HEK293 (cell line): ENCODE data around the gene SUMO3.

Experiments used
- CTCF ChIA-PET: fragments of 350-600 bp; formaldehyde crosslinking; extraction: SDS; loops from one replicate; lab custom pipeline; 2021; ENCODE audit warnings: antibody characterized with exemption; lab: Yijun Ruan, JAX
- POLR2A ChIA-PET: fragments of 300-600 bp; formaldehyde crosslinking; extraction: SDS; loops from one replicate; lab custom pipeline; 2020; ENCODE audit warnings: antibody characterized with exemption, inconsistent platforms; lab: Yijun Ruan, JAX
- H3K27ac ChIP-seq: fragments of 200-500 bp; sonication (Bioruptor generic); 2 replicates; pipeline ENCODE4 v1.5.1; 2014; ENCODE audit warnings: low read depth, low read length, control low read depth, inconsistent platforms; ENCODE audit errors: extremely low read depth
- H3K36me3 ChIP-seq, 2 experiments: fragments of 200-500 bp in 1 of 2; sonication (Bioruptor generic) in 1 of 2; 1 replicate in 1 of 2; 2 replicates in 1 of 2; pipeline ENCODE4 v1.5.1; 2014 to 2017; ENCODE audit warnings: inconsistent platforms in 2 of 2, low read length in 2 of 2; ENCODE audit not compliant: control insufficient read depth in 2 of 2, insufficient read depth in 1 of 2
- H3K4me1 ChIP-seq: fragments of 200-500 bp; sonication (Bioruptor generic); 2 replicates; pipeline ENCODE4 v1.5.1; 2014; ENCODE audit warnings: mild to moderate bottlenecking, low read length, inconsistent platforms; ENCODE audit not compliant: control insufficient read depth, insufficient read depth
- H3K4me3 ChIP-seq: 2 replicates; pipeline ENCODE4 v1.5.1; 2011; ENCODE audit warnings: low read depth, mild to moderate bottlenecking, control low read depth, low read length, moderate library complexity
- H3K9me3 ChIP-seq: fragments of 200-500 bp; sonication (Bioruptor generic); 2 replicates; pipeline ENCODE4 v1.5.1; 2014; ENCODE audit warnings: low read depth, low read length, inconsistent platforms; ENCODE audit not compliant: control insufficient read depth, insufficient read depth
- AEBP2 ChIP-seq: fragments of 450-650 bp; formaldehyde crosslinking; IDR thresholded peaks from 2 replicates; pipeline ENCODE4 v1.5.1; 2016; ENCODE audit warnings: missing biosample characterization, missing genetic modification characterization, borderline replicate concordance
- CTCF ChIP-seq: fragments of 450-650 bp; formaldehyde crosslinking; IDR thresholded peaks from 2 replicates; pipeline ENCODE4 v1.5.1; 2016; ENCODE audit warnings: missing biosample characterization, missing genetic modification characterization
- GFI1B ChIP-seq: fragments of 450-650 bp; formaldehyde crosslinking; IDR thresholded peaks from 2 replicates; pipeline ENCODE4 v1.5.1; 2016; ENCODE audit warnings: missing biosample characterization, missing genetic modification characterization
- KLF1 ChIP-seq: fragments of 450-650 bp; formaldehyde crosslinking; IDR thresholded peaks from 2 replicates; pipeline ENCODE4 v1.5.1; 2016; ENCODE audit warnings: missing biosample characterization, missing genetic modification characterization
- KLF7 ChIP-seq: fragments of 450-650 bp; formaldehyde crosslinking; IDR thresholded peaks from 2 replicates; pipeline ENCODE4 v1.5.1; 2016; ENCODE audit warnings: missing biosample characterization, missing genetic modification characterization, borderline replicate concordance
- MEIS1 ChIP-seq: sonication (generic); formaldehyde crosslinking; IDR thresholded peaks from 2 replicates; pipeline ENCODE4 v1.8.1; 2022; ENCODE audit warnings: missing genetic modification reagents, mild to moderate bottlenecking, borderline replicate concordance
- MZF1 ChIP-seq: fragments of 450-650 bp; formaldehyde crosslinking; IDR thresholded peaks from 2 replicates; pipeline ENCODE4 v1.5.1; 2017; ENCODE audit warnings: missing biosample characterization, missing genetic modification characterization, borderline replicate concordance
- PRDM10 ChIP-seq: fragments of 450-650 bp; formaldehyde crosslinking; IDR thresholded peaks from 2 replicates; pipeline ENCODE4 v1.5.1; 2016; ENCODE audit warnings: missing biosample characterization, missing genetic modification characterization
- SETDB1 ChIP-seq: IDR thresholded peaks from one replicate; pipeline ENCODE4 v1.6.1; 2017; ENCODE audit warnings: mild to moderate bottlenecking, low read length, moderate library complexity, mixed read lengths; ENCODE audit not compliant: insufficient read length
- YY2 ChIP-seq: fragments of 450-650 bp; formaldehyde crosslinking; IDR thresholded peaks from 2 replicates; pipeline ENCODE4 v1.5.1; 2016; ENCODE audit warnings: missing biosample characterization, missing genetic modification characterization
- ZFHX2 ChIP-seq: fragments of 450-650 bp; formaldehyde crosslinking; conservative IDR thresholded peaks from 2 replicates; pipeline ENCODE4 v1.5.1; 2016; ENCODE audit warnings: missing biosample characterization, missing genetic modification characterization
- ZNF112 ChIP-seq: fragments of 450-650 bp; formaldehyde crosslinking; IDR thresholded peaks from 2 replicates; pipeline ENCODE4 v1.5.0; 2017; ENCODE audit warnings: missing biosample characterization, missing genetic modification characterization
- ZNF155 ChIP-seq: fragments of 450-650 bp; formaldehyde crosslinking; IDR thresholded peaks from 2 replicates; pipeline ENCODE4 v1.5.1; 2016; ENCODE audit warnings: missing biosample characterization, missing genetic modification characterization
- ZNF184 ChIP-seq: fragments of 450-650 bp; IDR thresholded peaks from 2 replicates; pipeline ENCODE4 v1.5.1; 2018; ENCODE audit warnings: missing biosample characterization, mild to moderate bottlenecking, missing genetic modification characterization
- ZNF214 ChIP-seq: fragments of 450-650 bp; formaldehyde crosslinking; IDR thresholded peaks from 2 replicates; pipeline ENCODE4 v1.5.1; 2017; ENCODE audit warnings: missing biosample characterization, mild to moderate bottlenecking, missing genetic modification characterization, borderline replicate concordance
- ZNF433 ChIP-seq: fragments of 450-650 bp; formaldehyde crosslinking; IDR thresholded peaks from 2 replicates; pipeline ENCODE4 v1.5.1; 2016; ENCODE audit warnings: missing biosample characterization, missing genetic modification characterization, low read depth
- ZNF449 ChIP-seq: fragments of 450-650 bp; formaldehyde crosslinking; IDR thresholded peaks from 2 replicates; pipeline ENCODE4 v1.5.1; 2017; ENCODE audit warnings: missing biosample characterization, mild to moderate bottlenecking, missing genetic modification characterization, moderate library complexity
- ZNF521 ChIP-seq: fragments of 450-650 bp; formaldehyde crosslinking; IDR thresholded peaks from 2 replicates; pipeline ENCODE4 v1.5.1; 2017; ENCODE audit warnings: missing biosample characterization, mild to moderate bottlenecking, missing genetic modification characterization
- ZNF544 ChIP-seq: fragments of 450-650 bp; formaldehyde crosslinking; IDR thresholded peaks from 2 replicates; pipeline ENCODE4 v1.5.0; 2017; ENCODE audit warnings: missing biosample characterization, missing genetic modification characterization
- ZNF596 ChIP-seq: fragments of 450-650 bp; IDR thresholded peaks from 2 replicates; pipeline ENCODE4 v1.5.0; 2018; ENCODE audit warnings: missing biosample characterization, mild to moderate bottlenecking, missing genetic modification characterization, moderate library complexity
- ZNF768 ChIP-seq: fragments of 450-650 bp; formaldehyde crosslinking; IDR thresholded peaks from 2 replicates; pipeline ENCODE4 v1.5.1; 2018; ENCODE audit warnings: missing biosample characterization, mild to moderate bottlenecking, missing genetic modification characterization
- ZNF776 ChIP-seq: fragments of 450-650 bp; formaldehyde crosslinking; IDR thresholded peaks from 2 replicates; pipeline ENCODE4 v1.5.0; 2017; ENCODE audit warnings: missing biosample characterization, missing genetic modification characterization, borderline replicate concordance
- TF ChIP-seq, protein P1 (sequence below): fragments of 450-650 bp; formaldehyde crosslinking; IDR thresholded peaks from 2 replicates; pipeline ENCODE4 v1.5.1; 2016; ENCODE audit warnings: missing biosample characterization, missing genetic modification characterization

SUMO3 gene

GRCh38 chr21:44792702-44793591 lies 24.9 kb downstream of the SUMO3 start:
- no peak for TF ChIP-seq ZNF155
- no peak for TF ChIP-seq ZNF596 (tag by site-specific recombination)
- TF ChIP-seq CTCF (tag by site-specific recombination) = peak; percentile 44
- TF ChIP-seq KLF7 (tag by site-specific recombination) = no peak
- TF ChIP-seq GFI1B (tag by site-specific recombination) = no peak
- no peak for TF ChIP-seq MEIS1 (CRISPR knock-in tag)
- TF ChIP-seq ZNF214 (tag by site-specific recombination) = no peak
- no peak for TF ChIP-seq ZNF544 (tag by site-specific recombination)
- no peak for TF ChIP-seq PRDM10 (tag by site-specific recombination)
- no peak for TF ChIP-seq MZF1 (tag by site-specific recombination)
- TF ChIP-seq ZNF521 (tag by site-specific recombination) = no peak
- no peak for TF ChIP-seq AEBP2 (tag by site-specific recombination)
- no peak for TF ChIP-seq YY2 (tag by site-specific recombination)
- TF ChIP-seq, protein P1, sequence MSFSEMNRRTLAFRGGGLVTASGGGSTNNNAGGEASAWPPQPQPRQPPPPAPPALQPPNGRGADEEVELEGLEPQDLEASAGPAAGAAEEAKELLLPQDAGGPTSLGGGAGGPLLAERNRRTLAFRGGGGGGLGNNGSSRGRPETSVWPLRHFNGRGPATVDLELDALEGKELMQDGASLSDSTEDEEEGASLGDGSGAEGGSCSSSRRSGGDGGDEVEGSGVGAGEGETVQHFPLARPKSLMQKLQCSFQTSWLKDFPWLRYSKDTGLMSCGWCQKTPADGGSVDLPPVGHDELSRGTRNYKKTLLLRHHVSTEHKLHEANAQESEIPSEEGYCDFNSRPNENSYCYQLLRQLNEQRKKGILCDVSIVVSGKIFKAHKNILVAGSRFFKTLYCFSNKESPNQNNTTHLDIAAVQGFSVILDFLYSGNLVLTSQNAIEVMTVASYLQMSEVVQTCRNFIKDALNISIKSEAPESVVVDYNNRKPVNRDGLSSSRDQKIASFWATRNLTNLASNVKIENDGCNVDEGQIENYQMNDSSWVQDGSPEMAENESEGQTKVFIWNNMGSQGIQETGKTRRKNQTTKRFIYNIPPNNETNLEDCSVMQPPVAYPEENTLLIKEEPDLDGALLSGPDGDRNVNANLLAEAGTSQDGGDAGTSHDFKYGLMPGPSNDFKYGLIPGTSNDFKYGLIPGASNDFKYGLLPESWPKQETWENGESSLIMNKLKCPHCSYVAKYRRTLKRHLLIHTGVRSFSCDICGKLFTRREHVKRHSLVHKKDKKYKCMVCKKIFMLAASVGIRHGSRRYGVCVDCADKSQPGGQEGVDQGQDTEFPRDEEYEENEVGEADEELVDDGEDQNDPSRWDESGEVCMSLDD (tag by site-specific recombination) = no peak
- TF ChIP-seq ZNF184 (tag by site-specific recombination) = no peak
- no peak for TF ChIP-seq ZNF449
- TF ChIP-seq ZNF776 (tag by site-specific recombination) = no peak
- TF ChIP-seq ZFHX2 (tag by site-specific recombination) = no peak
- TF ChIP-seq ZNF768 (tag by site-specific recombination) = peak; percentile 29; the same call in 1 of the 2 replicates
- 0 out of 2 replicates have a peak, but pooled peaks have one; percentile 10 for TF ChIP-seq KLF1 (tag by site-specific recombination)
- no peak for TF ChIP-seq ZNF433 (tag by site-specific recombination)
- TF ChIP-seq ZNF112 (tag by site-specific recombination) = no peak
- TF ChIP-seq SETDB1 = no peak
- Histone ChIP-seq H3K27ac (no peak overlapping the region), H3K9me3 (no peaks in the 10 kb centered on the region), H3K4me1 (no peaks in the 10 kb centered on the region), H3K4me3 (no peak overlapping the region), H3K36me3 (peaks cover 9 to 29% of the 10 kb centered on the region in 2 experiments; a peak in 2 of 3 replicates)
- CTCF ChIA-PET = interaction anchor here (0.5 to 2.9 kb wide), 32 partner anchors 9 to 1816 kb away, joined by 3 to 43 read pairs (median 4); partner anchors contain the start of genes SLX9 and UBE2G2
- POLR2A ChIA-PET = interaction anchor here (1.1 to 1.3 kb wide), 2 partner anchors 9 to 80 kb away, joined by 11 read pairs; partner anchors contain the start of genes PTTG1IP and UBE2G2
